ENCODE measurements around the gene GLOD5. TPM values are rescaled to one million over a fixed set of nuclear protein-coding genes. Genes with fewer than 3 reads are reported as not detected.

Gene GLOD5
- total and polyA plus RNA-seq, 2 of the 8 experiments (the other 6 are each of a cell fraction or from before 2014, with no cell fraction given), result 0.18 TPM; not detected in 1

DNA sequence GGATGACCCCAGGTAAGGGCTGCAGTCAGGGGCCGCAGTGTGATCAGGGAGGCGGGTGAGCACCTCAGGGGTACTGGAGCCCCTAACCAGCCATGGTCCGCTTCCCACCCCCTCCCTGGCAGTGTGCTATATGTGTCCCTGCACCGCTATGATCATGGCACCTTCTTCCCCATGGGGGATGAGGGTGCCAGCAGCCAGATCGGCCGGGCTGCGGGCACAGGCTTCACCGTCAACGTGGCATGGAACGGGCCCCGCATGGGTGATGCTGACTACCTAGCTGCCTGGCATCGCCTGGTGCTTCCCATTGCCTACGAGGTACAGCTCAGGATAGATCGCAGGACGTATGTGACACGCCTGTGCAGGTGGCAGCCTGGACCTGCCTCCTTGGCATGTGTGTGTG is 56.6 kb downstream of the GLOD5 start (continued):
- TF ChIP-seq, protein P1, sequence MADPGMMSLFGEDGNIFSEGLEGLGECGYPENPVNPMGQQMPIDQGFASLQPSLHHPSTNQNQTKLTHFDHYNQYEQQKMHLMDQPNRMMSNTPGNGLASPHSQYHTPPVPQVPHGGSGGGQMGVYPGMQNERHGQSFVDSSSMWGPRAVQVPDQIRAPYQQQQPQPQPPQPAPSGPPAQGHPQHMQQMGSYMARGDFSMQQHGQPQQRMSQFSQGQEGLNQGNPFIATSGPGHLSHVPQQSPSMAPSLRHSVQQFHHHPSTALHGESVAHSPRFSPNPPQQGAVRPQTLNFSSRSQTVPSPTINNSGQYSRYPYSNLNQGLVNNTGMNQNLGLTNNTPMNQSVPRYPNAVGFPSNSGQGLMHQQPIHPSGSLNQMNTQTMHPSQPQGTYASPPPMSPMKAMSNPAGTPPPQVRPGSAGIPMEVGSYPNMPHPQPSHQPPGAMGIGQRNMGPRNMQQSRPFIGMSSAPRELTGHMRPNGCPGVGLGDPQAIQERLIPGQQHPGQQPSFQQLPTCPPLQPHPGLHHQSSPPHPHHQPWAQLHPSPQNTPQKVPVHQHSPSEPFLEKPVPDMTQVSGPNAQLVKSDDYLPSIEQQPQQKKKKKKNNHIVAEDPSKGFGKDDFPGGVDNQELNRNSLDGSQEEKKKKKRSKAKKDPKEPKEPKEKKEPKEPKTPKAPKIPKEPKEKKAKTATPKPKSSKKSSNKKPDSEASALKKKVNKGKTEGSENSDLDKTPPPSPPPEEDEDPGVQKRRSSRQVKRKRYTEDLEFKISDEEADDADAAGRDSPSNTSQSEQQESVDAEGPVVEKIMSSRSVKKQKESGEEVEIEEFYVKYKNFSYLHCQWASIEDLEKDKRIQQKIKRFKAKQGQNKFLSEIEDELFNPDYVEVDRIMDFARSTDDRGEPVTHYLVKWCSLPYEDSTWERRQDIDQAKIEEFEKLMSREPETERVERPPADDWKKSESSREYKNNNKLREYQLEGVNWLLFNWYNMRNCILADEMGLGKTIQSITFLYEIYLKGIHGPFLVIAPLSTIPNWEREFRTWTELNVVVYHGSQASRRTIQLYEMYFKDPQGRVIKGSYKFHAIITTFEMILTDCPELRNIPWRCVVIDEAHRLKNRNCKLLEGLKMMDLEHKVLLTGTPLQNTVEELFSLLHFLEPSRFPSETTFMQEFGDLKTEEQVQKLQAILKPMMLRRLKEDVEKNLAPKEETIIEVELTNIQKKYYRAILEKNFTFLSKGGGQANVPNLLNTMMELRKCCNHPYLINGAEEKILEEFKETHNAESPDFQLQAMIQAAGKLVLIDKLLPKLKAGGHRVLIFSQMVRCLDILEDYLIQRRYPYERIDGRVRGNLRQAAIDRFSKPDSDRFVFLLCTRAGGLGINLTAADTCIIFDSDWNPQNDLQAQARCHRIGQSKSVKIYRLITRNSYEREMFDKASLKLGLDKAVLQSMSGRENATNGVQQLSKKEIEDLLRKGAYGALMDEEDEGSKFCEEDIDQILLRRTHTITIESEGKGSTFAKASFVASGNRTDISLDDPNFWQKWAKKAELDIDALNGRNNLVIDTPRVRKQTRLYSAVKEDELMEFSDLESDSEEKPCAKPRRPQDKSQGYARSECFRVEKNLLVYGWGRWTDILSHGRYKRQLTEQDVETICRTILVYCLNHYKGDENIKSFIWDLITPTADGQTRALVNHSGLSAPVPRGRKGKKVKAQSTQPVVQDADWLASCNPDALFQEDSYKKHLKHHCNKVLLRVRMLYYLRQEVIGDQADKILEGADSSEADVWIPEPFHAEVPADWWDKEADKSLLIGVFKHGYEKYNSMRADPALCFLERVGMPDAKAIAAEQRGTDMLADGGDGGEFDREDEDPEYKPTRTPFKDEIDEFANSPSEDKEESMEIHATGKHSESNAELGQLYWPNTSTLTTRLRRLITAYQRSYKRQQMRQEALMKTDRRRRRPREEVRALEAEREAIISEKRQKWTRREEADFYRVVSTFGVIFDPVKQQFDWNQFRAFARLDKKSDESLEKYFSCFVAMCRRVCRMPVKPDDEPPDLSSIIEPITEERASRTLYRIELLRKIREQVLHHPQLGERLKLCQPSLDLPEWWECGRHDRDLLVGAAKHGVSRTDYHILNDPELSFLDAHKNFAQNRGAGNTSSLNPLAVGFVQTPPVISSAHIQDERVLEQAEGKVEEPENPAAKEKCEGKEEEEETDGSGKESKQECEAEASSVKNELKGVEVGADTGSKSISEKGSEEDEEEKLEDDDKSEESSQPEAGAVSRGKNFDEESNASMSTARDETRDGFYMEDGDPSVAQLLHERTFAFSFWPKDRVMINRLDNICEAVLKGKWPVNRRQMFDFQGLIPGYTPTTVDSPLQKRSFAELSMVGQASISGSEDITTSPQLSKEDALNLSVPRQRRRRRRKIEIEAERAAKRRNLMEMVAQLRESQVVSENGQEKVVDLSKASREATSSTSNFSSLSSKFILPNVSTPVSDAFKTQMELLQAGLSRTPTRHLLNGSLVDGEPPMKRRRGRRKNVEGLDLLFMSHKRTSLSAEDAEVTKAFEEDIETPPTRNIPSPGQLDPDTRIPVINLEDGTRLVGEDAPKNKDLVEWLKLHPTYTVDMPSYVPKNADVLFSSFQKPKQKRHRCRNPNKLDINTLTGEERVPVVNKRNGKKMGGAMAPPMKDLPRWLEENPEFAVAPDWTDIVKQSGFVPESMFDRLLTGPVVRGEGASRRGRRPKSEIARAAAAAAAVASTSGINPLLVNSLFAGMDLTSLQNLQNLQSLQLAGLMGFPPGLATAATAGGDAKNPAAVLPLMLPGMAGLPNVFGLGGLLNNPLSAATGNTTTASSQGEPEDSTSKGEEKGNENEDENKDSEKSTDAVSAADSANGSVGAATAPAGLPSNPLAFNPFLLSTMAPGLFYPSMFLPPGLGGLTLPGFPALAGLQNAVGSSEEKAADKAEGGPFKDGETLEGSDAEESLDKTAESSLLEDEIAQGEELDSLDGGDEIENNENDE (IDR thresholded peaks at IDR 0.05; ENCODE audit: insufficient replicate concordance, low read length), result no peak

Data from H1 (cell line).